ENCODE data around the gene RFLNA.

Gene RFLNA

GRCh38 chr12:124348659-124349380 is 53.9 kb downstream of the RFLNA start:
- TF ChIP-seq, protein P1, sequence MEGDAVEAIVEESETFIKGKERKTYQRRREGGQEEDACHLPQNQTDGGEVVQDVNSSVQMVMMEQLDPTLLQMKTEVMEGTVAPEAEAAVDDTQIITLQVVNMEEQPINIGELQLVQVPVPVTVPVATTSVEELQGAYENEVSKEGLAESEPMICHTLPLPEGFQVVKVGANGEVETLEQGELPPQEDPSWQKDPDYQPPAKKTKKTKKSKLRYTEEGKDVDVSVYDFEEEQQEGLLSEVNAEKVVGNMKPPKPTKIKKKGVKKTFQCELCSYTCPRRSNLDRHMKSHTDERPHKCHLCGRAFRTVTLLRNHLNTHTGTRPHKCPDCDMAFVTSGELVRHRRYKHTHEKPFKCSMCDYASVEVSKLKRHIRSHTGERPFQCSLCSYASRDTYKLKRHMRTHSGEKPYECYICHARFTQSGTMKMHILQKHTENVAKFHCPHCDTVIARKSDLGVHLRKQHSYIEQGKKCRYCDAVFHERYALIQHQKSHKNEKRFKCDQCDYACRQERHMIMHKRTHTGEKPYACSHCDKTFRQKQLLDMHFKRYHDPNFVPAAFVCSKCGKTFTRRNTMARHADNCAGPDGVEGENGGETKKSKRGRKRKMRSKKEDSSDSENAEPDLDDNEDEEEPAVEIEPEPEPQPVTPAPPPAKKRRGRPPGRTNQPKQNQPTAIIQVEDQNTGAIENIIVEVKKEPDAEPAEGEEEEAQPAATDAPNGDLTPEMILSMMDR (IDR thresholded peaks at IDR 0.05) = no peak
- DNase-seq (ENCODE audit: low spot score) = no peak
- no peak overlapping the region for H3K4me3 ChIP-seq
- H3K27ac ChIP-seq = no peak overlapping the region

DNA sequence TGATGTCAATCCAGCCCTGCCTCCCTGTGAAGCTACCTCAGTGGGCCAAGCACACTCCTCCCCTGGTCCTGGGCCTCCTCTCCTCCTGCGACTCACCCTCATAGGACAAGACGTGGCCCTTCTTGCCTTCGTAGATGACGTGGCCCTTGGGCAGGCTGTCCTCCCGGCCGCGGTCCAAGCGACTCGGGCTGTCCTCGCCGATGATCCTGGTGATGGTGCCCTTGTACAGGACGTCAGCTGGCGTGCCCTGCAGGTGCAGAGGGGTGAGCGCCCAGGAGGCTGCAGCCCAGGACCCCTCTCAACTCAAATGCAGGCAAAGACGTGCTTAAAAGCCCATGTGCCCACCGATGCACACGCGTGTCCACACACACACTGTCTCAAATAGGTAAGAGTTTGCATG is 55.6 kb downstream of the RFLNA start:
- Histone ChIP-seq H3K4me3 (no peak overlapping the region), H3K27ac (no peak overlapping the region)
- DNase-seq (ENCODE audit: low spot score) = no peak
- TF ChIP-seq, protein P1 (IDR thresholded peaks at IDR 0.05) = no peak

DNA sequence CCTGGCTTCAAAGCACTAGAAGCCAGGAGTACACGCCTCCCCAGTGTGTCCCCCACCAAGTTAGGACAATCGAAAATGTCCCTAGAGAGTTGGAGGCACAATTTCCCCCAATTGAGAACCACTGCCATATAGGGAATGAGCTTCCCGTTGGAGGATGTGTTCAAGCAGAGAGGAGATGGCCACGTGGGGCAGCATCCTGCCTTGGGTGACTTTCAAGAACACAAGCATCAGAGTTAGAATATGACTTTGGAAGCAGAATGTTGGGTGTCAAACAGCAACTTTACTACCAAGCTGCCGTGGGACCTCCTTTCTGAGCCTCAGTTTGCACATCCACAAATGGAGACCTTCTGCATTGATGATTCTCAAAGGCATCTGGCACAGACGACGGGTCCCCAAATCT is 56.5 kb downstream of the RFLNA start:
- DNase-seq (ENCODE audit: low spot score) = no peak
- Histone ChIP-seq H3K27ac (no peak overlapping the region), H3K4me3 (no peak overlapping the region)
- TF ChIP-seq, protein P1 (IDR thresholded peaks at IDR 0.05) = no peak

DNA sequence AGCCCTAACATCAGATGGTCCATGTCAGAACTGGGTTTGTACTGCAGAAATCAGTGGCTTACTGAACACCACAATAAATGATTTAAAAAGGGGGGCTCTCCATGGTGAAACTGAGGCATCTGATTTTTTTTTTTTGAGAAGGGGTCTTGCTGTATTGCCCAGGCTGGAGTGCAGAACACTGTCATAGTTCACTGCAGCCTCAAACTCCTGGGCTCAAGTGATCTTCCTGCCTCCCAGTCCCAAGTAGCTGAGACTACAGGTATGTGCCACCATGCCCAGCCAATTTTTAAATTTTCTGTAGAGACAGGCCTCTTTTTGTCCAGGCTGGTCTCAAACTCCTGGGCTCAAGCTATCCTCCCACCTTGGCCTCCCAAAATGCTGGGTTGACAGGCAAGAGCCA is 57.4 kb downstream of the RFLNA start:
- TF ChIP-seq, protein P1 (IDR thresholded peaks at IDR 0.05) = no peak
- H3K27ac ChIP-seq = no peak overlapping the region

DNA sequence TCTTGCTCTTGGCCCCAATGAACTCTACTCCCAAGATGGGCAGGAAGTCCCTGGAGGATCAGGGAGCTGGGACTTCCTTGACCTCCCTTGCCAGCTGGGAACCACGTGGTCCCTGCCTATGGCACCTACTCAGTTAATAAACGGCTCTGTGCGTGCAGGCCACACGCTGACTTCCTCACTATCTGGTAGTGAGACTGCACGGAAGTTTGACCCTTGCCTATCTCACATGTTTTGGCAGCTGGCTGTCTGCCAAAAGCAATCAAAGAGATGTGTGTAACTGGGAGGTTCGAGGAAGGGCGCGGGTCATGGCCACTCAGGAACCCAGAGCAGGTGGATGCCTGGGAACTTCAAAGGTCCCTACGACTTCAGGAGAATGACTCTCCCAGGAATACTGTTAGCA is 57.9 kb downstream of the RFLNA start:
- H3K4me3 ChIP-seq = no peak overlapping the region
- H3K27ac ChIP-seq = no peak overlapping the region
- DNase-seq (ENCODE audit: low spot score) = no peak
- TF ChIP-seq, protein P1 (IDR thresholded peaks at IDR 0.05) = no peak

More for the DNA sequence above, 57.4 kb downstream of the RFLNA start:
- H3K4me3 ChIP-seq = no peak overlapping the region
- no peak for DNase-seq (ENCODE audit: low spot score)

DNA sequence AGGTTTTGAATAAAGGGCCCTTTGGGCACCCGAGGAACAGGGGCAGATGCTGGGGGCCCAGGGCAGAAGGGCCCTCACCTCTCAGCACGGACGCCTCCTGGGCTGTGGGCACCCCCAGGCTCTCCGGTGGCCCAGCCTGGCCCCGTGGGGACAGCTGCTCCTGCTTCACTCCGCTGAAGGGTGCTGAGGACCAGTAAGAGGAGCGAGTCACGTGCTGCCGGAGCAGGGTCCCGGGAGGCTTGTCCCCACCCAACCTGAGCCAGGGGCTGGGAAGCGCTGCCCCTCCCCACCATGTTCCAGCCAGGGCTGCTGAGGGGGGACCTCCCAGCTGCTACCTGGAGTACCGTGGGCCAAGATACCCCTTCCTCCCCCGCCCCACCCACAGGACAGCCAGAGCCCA is 59.5 kb downstream of the RFLNA start:
- H3K4me3 ChIP-seq = no peak overlapping the region
- TF ChIP-seq, protein P1 (IDR thresholded peaks at IDR 0.05) = no peak
- no peak overlapping the region for H3K27ac ChIP-seq
- DNase-seq (ENCODE audit: low spot score) = no peak

DNA sequence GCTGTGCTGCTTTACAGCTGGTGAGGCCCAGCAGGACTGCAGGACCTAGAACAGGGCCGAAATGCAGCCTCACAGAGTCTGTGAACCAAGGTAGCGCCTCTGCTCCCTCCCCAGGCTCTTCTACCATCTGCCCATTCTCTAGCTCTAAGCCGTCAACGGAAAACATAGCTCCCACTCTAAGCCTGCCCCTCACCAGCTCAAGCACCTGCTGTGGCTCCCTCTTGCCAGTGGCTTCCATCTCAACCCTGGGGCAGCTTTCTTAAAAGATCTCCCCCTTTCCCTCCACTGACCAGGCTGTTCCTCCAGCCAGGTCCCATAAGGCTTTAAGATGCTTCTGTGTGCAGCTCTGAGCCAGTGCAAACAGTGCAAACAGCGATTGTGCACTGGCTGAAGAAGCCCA is 61.3 kb downstream of the RFLNA start:
- Histone ChIP-seq H3K4me3 (no peak overlapping the region), H3K27ac (no peak overlapping the region)
- DNase-seq (ENCODE audit: low spot score) = no peak
- TF ChIP-seq, protein P1 (IDR thresholded peaks at IDR 0.05) = no peak

Measured in coronary artery (tissue), 2 donors.